H1 (cell line): ENCODE data around the gene ZMYND10. TPM values are rescaled to one million over a fixed set of nuclear protein-coding genes. Genes with fewer than 3 reads are reported as not detected.

Experiments used
- BRCA1 ChIP-seq: IDR thresholded peaks from 2 replicates; pipeline ENCODE4 v1.6.1; 2012; ENCODE audit warnings: low read depth, low read length, improper control_type of control experiment
- SRF ChIP-seq: IDR thresholded peaks from 2 replicates; pipeline ENCODE4 v1.6.1; 2011; ENCODE audit warnings: mild to moderate bottlenecking, low read depth, low read length, moderate library complexity
- polyA plus RNA-seq, 7 experiments: library from polyadenylated mRNA; depleted of rRNA in 3 of 7; stranded (reverse) in 5 of 7; unstranded in 2 of 7; fragments of >200 nt in 5 of 7; fragments of 200-250 nt in 2 of 7; gene quantifications; 1 replicate in 5 of 7; 2 replicates in 1 of 7; 4 replicates in 1 of 7; pipeline versions ENCODE4 v1.2.1 to v1.2.3, GENCODE V29; 2011 to 2013; ENCODE audit warnings: missing spikeins in 2 of 7, mixed read lengths in 2 of 7
- total RNA-seq: library from RNA; stranded (reverse); fragmentation: NEBNext Ultra II Directional; extraction: Animal tissue kit (Norgen Biotek cat#: 25700); gene quantifications from 2 replicates; pipeline ENCODE4 v1.2.1, GENCODE V29; 2021

The ZMYND10 gene
- total and polyA plus RNA-seq, 2 of the 8 experiments (the other 6 are each of a cell fraction or from before 2014, with no cell fraction given): 0.56 to 0.79 TPM

GRCh38 chr3:50314816-50315215 is 30.7 kb downstream of the ZMYND10 start (continued):
- TF ChIP-seq SRF (no peak), BRCA1 (no peak)
- TF ChIP-seq, all 59 proteins: peak for 0
